Epithelial cell of proximal tubule (primary cell): ENCODE results near the gene GNAS-AS1. TPM values are rescaled to one million over a fixed set of nuclear protein-coding genes. Genes with fewer than 3 reads are reported as not detected.
A peak's percentile ranks its signal among the peaks of the same experiment; 100 is the strongest.

Experiments used
- DNase-seq: peaks from one replicate; pipeline ENCODE4 v3.0.0-alpha.2; 2011; ENCODE audit warnings: low read depth
- H3K4me3 ChIP-seq: 2 replicates; pipeline ENCODE4 v1.5.1; 2011; ENCODE audit warnings: low read depth, mild to moderate bottlenecking, low read length
- total RNA-seq: library from RNA; depleted of rRNA; stranded (reverse); fragments of >200 nt; gene quantifications from 2 replicates; pipeline ENCODE4 v1.2.3, GENCODE V29; 2015
- TF ChIP-seq, protein P1 (sequence below): conservative IDR thresholded peaks from 2 replicates; pipeline ENCODE4 v1.5.1; 2012; ENCODE audit warnings: low read depth, mild to moderate bottlenecking, low read length

Gene GNAS-AS1
- total RNA-seq, 1 donor from 2014 or later, result 0.35 TPM

DNA sequence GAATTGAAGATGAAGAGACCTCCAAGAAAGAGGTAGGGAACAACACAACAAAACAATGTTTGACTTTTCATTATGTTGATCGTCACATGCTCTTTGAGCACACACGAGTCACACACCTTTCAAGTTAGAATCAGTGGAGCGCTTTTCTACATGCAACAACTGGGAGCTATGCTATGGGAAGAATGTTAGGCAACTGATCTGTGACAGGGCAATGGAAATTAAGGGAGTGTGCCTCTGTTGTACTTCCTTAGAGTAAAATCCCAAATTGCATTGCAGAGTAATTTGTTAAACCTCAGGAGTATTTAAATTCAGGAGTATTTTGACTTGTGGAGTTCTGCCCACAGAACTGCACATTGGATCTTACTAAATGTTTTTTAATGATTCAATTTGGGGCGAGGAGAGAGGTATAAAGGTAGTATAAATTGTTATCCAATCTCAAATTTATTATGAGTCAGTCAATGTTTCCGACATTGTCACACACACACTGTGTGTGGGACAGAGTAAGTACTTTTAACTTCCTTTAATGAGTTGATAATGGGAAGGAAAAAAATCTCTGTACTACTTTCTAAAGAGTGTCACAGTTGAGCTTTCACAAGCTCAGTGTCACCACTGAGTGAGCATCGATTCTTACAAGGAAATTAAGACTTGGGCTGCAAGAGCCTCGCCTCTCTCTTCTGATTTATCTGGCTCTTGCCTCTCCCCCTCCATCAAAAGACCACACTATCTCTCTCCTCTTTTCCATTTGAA, 12.5 kb upstream of the GNAS-AS1 start:
- no peak overlapping the region for H3K4me3 ChIP-seq
- TF ChIP-seq, protein P1, sequence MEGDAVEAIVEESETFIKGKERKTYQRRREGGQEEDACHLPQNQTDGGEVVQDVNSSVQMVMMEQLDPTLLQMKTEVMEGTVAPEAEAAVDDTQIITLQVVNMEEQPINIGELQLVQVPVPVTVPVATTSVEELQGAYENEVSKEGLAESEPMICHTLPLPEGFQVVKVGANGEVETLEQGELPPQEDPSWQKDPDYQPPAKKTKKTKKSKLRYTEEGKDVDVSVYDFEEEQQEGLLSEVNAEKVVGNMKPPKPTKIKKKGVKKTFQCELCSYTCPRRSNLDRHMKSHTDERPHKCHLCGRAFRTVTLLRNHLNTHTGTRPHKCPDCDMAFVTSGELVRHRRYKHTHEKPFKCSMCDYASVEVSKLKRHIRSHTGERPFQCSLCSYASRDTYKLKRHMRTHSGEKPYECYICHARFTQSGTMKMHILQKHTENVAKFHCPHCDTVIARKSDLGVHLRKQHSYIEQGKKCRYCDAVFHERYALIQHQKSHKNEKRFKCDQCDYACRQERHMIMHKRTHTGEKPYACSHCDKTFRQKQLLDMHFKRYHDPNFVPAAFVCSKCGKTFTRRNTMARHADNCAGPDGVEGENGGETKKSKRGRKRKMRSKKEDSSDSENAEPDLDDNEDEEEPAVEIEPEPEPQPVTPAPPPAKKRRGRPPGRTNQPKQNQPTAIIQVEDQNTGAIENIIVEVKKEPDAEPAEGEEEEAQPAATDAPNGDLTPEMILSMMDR, result no peak
- DNase-seq, result no peak

DNA sequence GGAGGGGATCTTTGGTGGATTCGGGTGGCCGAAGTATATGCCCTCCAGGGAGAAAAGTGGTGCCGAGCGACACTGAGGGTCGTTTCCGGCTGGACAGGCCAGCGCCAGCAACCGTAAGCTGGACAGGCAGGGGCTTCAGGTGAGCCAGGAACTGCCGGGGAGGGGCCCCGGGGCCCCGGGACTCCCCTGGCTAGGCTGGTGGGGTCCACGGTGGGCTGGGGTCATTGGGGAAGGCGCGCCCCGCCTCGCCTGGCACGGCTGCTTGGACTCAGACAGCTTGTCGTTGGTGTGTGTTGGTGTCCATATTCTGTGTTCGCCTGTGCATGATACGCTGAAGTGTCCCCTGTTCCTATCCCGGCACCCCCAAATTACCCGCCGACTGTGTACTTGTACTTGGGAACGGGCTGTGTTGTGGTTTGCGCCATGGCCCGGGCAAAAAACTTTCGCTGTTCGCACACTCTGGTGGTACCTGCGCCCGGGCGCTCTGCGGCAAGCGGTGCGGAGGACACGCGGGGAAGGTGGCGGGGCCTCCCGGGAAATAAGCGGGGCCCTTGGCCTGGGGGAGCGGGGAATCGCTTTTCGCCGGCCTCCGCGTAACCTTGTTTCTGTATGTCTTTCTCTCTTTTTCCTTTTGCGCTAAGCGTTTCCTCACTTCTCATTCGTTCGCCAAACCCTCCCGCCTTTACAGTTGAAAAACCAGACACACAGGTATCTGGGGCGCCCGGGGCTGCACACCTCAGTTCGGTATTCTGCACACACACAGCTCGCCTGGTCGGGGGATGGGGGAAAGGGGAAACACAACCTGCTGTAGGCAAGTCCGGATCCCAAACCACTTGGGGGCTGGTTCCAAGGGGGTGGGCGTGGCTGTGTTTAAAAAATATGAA, 5.0 kb upstream of the GNAS-AS1 start:
- no peak overlapping the region for H3K4me3 ChIP-seq
- no peak for DNase-seq
- TF ChIP-seq, protein P1, result no peak

DNA sequence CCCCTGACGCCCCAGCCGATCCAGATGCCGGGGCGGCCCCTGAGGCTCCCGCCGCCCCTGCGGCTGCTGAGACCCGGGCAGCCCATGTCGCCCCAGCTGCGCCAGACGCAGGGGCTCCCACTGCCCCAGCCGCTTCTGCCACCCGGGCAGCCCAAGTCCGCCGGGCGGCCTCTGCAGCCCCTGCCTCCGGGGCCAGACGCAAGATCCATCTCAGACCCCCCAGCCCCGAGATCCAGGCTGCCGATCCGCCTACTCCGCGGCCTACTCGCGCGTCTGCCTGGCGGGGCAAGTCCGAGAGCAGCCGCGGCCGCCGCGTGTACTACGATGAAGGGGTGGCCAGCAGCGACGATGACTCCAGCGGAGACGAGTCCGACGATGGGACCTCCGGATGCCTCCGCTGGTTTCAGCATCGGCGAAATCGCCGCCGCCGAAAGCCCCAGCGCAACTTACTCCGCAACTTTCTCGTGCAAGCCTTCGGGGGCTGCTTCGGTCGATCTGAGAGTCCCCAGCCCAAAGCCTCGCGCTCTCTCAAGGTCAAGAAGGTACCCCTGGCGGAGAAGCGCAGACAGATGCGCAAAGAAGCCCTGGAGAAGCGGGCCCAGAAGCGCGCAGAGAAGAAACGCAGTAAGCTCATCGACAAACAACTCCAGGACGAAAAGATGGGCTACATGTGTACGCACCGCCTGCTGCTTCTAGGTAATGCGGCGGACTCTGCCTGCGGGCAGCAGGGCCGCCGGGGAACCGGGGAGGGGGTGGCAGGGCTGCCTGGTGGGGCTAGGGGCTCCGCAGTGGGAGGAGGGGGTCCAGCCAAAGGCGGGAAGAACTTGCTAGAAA, 4.2 kb upstream of the GNAS-AS1 start:
- TF ChIP-seq, protein P1, result no peak
- peak overlapping the region; percentile 11 for H3K4me3 ChIP-seq
- DNase-seq, result no peak

DNA sequence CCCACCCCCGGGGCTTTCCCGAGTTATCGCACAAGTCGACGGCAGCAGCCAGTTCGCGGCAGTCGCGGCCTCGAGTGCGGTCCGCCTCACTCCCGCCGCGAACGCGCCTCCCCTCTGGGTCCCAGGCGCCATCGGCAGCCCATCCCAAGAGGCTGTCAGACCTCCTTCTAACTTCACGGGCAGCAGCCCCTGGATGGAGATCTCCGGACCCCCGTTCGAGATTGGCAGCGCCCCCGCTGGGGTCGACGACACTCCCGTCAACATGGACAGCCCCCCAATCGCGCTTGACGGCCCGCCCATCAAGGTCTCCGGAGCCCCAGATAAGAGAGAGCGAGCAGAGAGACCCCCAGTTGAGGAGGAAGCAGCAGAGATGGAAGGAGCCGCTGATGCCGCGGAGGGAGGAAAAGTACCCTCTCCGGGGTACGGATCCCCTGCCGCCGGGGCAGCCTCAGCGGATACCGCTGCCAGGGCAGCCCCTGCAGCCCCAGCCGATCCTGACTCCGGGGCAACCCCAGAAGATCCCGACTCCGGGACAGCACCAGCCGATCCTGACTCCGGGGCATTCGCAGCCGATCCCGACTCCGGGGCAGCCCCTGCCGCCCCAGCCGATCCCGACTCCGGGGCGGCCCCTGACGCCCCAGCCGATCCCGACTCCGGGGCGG, 3.4 kb upstream of the GNAS-AS1 start:
- DNase-seq, result no peak
- TF ChIP-seq, protein P1, result no peak
- no peak overlapping the region for H3K4me3 ChIP-seq

DNA sequence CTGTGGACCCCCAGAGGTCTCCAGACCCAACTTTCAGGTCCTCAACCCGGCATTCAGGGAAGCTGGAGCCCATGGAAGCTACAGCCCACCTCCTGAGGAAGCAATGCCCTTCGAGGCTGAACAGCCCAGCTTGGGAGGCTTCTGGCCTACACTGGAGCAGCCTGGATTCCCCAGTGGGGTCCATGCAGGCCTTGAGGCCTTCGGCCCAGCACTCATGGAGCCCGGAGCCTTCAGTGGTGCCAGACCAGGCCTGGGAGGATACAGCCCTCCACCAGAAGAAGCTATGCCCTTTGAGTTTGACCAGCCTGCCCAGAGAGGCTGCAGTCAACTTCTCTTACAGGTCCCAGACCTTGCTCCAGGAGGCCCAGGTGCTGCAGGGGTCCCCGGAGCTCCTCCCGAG, 2.8 kb upstream of the GNAS-AS1 start:
- no peak overlapping the region for H3K4me3 ChIP-seq
- no peak for DNase-seq
- TF ChIP-seq, protein P1, result no peak

DNA sequence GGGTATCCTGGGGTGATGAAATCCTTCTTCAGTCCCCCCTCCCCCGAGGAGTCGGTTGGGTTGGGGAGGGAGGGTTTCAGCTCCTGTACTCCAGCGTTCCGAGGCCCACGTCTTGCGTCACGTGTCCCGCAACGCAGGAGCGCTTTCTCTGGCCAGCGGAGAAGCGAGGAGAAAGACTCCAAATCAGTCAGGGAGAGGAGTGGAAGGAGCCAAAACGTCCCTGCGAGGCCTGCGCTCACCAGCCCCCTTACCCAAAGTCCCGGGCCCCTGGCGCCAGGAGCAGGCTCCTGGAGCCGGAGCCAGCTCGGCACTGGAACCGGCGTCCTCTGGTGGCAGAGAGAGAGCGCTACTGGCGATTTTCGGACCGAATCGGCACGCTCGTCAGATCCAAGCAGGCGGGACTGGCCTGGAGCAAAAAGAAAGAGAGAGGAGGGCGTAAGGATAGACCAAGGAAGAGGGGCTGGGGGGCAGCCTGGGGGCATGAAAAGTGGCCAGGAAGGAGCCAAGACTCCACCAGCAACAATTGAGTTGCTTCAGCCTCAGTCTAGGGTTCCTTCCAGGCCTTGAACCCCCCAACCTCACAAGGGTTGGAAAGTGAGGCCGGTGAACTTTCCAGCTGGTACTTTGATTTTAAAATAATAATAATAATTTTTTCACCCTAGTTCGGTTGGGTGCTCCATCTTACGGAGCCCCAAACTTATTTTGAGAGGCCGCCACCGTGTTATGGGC, 2.0 kb upstream of the GNAS-AS1 start, which contains the start of gene GNAS:
TSS of gene GNAS (plus strand) at position 174 of the 729 bp plus-strand sequence.
- no peak for DNase-seq
- TF ChIP-seq, protein P1, result peak; percentile 70
- H3K4me3 ChIP-seq, result peak within 1 kb of the TSS; percentile 76
